HG03565 (cell line): ENCODE measurements around the gene ZNF548.
"Not testable (repeated sequence)": the region's sequence is repeated elsewhere in the genome, so short reads cannot be mapped to it uniquely, and the experiment has no call there.

ENCODE experiments used
- ATAC-seq: cut with Tn5 transposase; IDR thresholded peaks from one replicate; pipeline ENCODE4 v1.9.1; 2021; ENCODE audit warnings: mild to moderate bottlenecking, moderate library complexity; ENCODE audit not compliant: unreplicated experiment

ZNF548 gene

GRCh38 chr19:57389730-57390598 is at the start of gene ZNF548:
Gene ZNF548, plus strand, starts transcription at chr19:57389854. Its CDS starts 246 bp downstream, at chr19:57390100.
- peak; percentile 93 for ATAC-seq

GRCh38 chr19:57342582-57342981 is 47.1 kb upstream of the ZNF548 start:
- ATAC-seq = no peak

- no peak for ATAC-seq
Measured at GRCh38 chr19:57348136-57348535, 41.5 kb upstream of the ZNF548 start.

- peak; percentile 96 for ATAC-seq
Measured at GRCh38 chr19:57350877-57351805, 38.5 kb upstream of the ZNF548 start, which contains the start of gene ZNF304. Gene ZNF304, plus strand, starts transcription at chr19:57351271. Its CDS starts 394 bp downstream, at chr19:57351665.

GRCh38 chr19:57351867-57352266 is 37.8 kb upstream of the ZNF548 start:
- no peak for ATAC-seq

GRCh38 chr19:57355916-57356315 is 33.7 kb upstream of the ZNF548 start:
- ATAC-seq = no peak

- no peak for ATAC-seq
Measured at GRCh38 chr19:57357406-57357805, 32.2 kb upstream of the ZNF548 start.

GRCh38 chr19:57359300-57359699 is 30.4 kb upstream of the ZNF548 start:
- no peak for ATAC-seq

GRCh38 chr19:57362419-57362818 is 27.2 kb upstream of the ZNF548 start:
- no peak for ATAC-seq

- ATAC-seq = peak; percentile 88
Measured at GRCh38 chr19:57362997-57363687, 26.5 kb upstream of the ZNF548 start, which contains the start of the genes TRAPPC2B and ZNF547. Gene TRAPPC2B, plus strand, starts transcription at chr19:57363551. Its CDS starts 1,283 bp downstream, at chr19:57364834. Gene ZNF547, plus strand, starts transcription at chr19:57363551. Its CDS starts 5,005 bp downstream, at chr19:57368556.

GRCh38 chr19:57363688-57364181 is 25.9 kb upstream of the ZNF548 start:
- ATAC-seq = no peak

GRCh38 chr19:57366776-57367175 is 22.9 kb upstream of the ZNF548 start:
- ATAC-seq = no peak

- ATAC-seq = no peak
Measured at GRCh38 chr19:57374179-57374578, 15.5 kb upstream of the ZNF548 start.

GRCh38 chr19:57374647-57375046 is 15.0 kb upstream of the ZNF548 start:
- ATAC-seq = not testable (repeated sequence)

- ATAC-seq = no peak
Measured at GRCh38 chr19:57376151-57376550, 13.5 kb upstream of the ZNF548 start.

- no peak for ATAC-seq
Measured at GRCh38 chr19:57377498-57378146, 12.0 kb upstream of the ZNF548 start.

GRCh38 chr19:57380923-57381322 is 8.7 kb upstream of the ZNF548 start:
- ATAC-seq = no peak

- no peak for ATAC-seq
Measured at GRCh38 chr19:57382806-57383488, 6.7 kb upstream of the ZNF548 start.

GRCh38 chr19:57389194-57389729 is 392 bp upstream of the ZNF548 start:
- no peak for ATAC-seq
